Measurements from ENCODE around the gene AHNAK2.

Gene AHNAK2

GRCh38 chr14:104900639-104901512 is 77.3 kb downstream of the AHNAK2 start:
- H3K9me3 ChIP-seq (ENCODE audit: control insufficient read depth, insufficient read depth, low read depth, low read length), result no peaks in the 10 kb centered on the region
- peaks cover 2% of the 10 kb centered on the region for H3K4me1 ChIP-seq (ENCODE audit: control insufficient read depth, insufficient read depth, low read length)
- no peak overlapping the region for H3K4me3 ChIP-seq (ENCODE audit: low read depth, low read length)
- H3K36me3 ChIP-seq (ENCODE audit: control insufficient read depth in 2 of 2, insufficient read depth in 1 of 2, low read length in 2 of 2), result no peaks in the 10 kb centered on the region
- ChIA-PET CTCF (interaction anchor here (0.6 to 1.5 kb wide), 7 partner anchors 24 to 1472 kb away, joined by 3 to 5 read pairs (median 3); partner anchors contain the start of gene PLD4), POLR2A (interaction anchor here (1.0 kb wide), 1 partner anchor 33 kb away, joined by 3 read pairs; no protein-coding TSS in a partner anchor)
- TF ChIP-seq ZNF2 (tag by site-specific recombination; IDR thresholded peaks at IDR 0.05) (no peak), GLIS2 (tag by site-specific recombination; IDR thresholded peaks at IDR 0.05) (no peak), ZNF560 (tag by site-specific recombination; IDR thresholded peaks at IDR 0.05; ENCODE audit: borderline replicate concordance) (no peak), ZNF18 (tag by site-specific recombination; IDR thresholded peaks at IDR 0.05) (no peak), ZNF394 (tag by site-specific recombination; IDR thresholded peaks at IDR 0.05; ENCODE audit: borderline replicate concordance) (no peak), ZNF707 (tag by site-specific recombination; IDR thresholded peaks at IDR 0.05) (no peak), ZNF596 (tag by site-specific recombination; IDR thresholded peaks at IDR 0.05) (no peak), ZEB2 (tag by site-specific recombination; IDR thresholded peaks at IDR 0.05) (no peak), ZNF580 (tag by site-specific recombination; IDR thresholded peaks at IDR 0.05) (no peak)
- TF ChIP-seq, protein P1, sequence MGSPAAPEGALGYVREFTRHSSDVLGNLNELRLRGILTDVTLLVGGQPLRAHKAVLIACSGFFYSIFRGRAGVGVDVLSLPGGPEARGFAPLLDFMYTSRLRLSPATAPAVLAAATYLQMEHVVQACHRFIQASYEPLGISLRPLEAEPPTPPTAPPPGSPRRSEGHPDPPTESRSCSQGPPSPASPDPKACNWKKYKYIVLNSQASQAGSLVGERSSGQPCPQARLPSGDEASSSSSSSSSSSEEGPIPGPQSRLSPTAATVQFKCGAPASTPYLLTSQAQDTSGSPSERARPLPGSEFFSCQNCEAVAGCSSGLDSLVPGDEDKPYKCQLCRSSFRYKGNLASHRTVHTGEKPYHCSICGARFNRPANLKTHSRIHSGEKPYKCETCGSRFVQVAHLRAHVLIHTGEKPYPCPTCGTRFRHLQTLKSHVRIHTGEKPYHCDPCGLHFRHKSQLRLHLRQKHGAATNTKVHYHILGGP (tag by site-specific recombination; IDR thresholded peaks at IDR 0.05), result no peak
- TF ChIP-seq, protein P2, sequence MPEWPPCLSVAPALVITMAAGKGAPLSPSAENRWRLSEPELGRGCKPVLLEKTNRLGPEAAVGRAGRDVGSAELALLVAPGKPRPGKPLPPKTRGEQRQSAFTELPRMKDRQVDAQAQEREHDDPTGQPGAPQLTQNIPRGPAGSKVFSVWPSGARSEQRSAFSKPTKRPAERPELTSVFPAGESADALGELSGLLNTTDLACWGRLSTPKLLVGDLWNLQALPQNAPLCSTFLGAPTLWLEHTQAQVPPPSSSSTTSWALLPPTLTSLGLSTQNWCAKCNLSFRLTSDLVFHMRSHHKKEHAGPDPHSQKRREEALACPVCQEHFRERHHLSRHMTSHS (tag by site-specific recombination; IDR thresholded peaks at IDR 0.05), result no peak
- no peak overlapping the region for H3K27ac ChIP-seq (ENCODE audit: extremely low read depth, low read depth, low read length)

DNA sequence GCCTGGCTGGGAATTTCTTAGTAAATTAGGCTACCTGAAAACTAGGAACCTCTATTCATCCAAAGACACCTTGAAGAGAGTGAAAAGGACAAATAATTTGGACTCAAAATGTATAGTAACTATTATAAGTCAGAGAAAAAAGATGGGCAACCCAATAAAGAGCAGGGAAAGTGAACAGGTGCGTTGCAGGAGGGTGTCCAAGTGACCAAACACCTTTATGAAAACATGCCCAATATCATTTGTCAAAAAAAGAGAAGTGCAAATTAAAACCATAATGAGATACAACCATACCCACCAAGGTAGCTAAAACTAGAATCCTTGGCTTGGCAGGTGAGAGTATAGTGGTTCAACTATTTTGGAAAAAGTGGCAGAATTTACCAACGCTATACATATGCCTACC is 78.4 kb downstream of the AHNAK2 start:
- no peaks in the 10 kb centered on the region for H3K9me3 ChIP-seq (ENCODE audit: control insufficient read depth, insufficient read depth, low read depth, low read length)
- H3K36me3 ChIP-seq (ENCODE audit: control insufficient read depth in 2 of 2, insufficient read depth in 1 of 2, low read length in 2 of 2), result no peaks in the 10 kb centered on the region
- no peak overlapping the region for H3K27ac ChIP-seq (ENCODE audit: extremely low read depth, low read depth, low read length)
- peaks cover 7% of the 10 kb centered on the region for H3K4me1 ChIP-seq (ENCODE audit: control insufficient read depth, insufficient read depth, low read length)
- H3K4me3 ChIP-seq (ENCODE audit: low read depth, low read length), result no peak overlapping the region
- CTCF ChIA-PET, result interaction anchor here (0.7 to 1.2 kb wide), 3 partner anchors 25 to 131 kb away, joined by 3 read pairs; partner anchors contain the start of gene PLD4
- POLR2A ChIA-PET, result interaction anchor here (1.0 kb wide), 1 partner anchor 34 kb away, joined by 3 read pairs; no protein-coding TSS in a partner anchor
- no peak for TF ChIP-seq ZNF585B (tag by site-specific recombination; IDR thresholded peaks at IDR 0.05)
- no peak for TF ChIP-seq ZNF292 (tag by site-specific recombination; IDR thresholded peaks at IDR 0.05; ENCODE audit: borderline replicate concordance, low read depth)
- TF ChIP-seq ZNF274 (IDR thresholded peaks at IDR 0.05; ENCODE audit: low read length), result no peak
- TF ChIP-seq ZNF274 (tag by site-specific recombination; IDR thresholded peaks at IDR 0.05; ENCODE audit: borderline replicate concordance), result no peak
- no peak for TF ChIP-seq ZNF335 (tag by site-specific recombination; conservative IDR thresholded peaks at IDR 0.05)
- no peak for TF ChIP-seq ZNF433 (tag by site-specific recombination; IDR thresholded peaks at IDR 0.05; ENCODE audit: low read depth)
- no peak for TF ChIP-seq ZNF416 (tag by site-specific recombination; IDR thresholded peaks at IDR 0.05)
- TF ChIP-seq, protein P1 (tag by site-specific recombination; IDR thresholded peaks at IDR 0.05), result no peak
- no peak for TF ChIP-seq RBAK (tag by site-specific recombination; IDR thresholded peaks at IDR 0.05)

Measured in HEK293 (cell line).